ENCODE measurements around the gene CADPS.

- TF ChIP-seq ZBTB21 (CRISPR knock-in tag; IDR thresholded peaks at IDR 0.05; ENCODE audit: borderline replicate concordance) (no peak), ATF1 (CRISPR knock-in tag; IDR thresholded peaks at IDR 0.05) (no peak), ZNF263 (CRISPR knock-in tag; IDR thresholded peaks at IDR 0.05; ENCODE audit: low read depth) (no peak)
- TF ChIP-seq, protein P1, sequence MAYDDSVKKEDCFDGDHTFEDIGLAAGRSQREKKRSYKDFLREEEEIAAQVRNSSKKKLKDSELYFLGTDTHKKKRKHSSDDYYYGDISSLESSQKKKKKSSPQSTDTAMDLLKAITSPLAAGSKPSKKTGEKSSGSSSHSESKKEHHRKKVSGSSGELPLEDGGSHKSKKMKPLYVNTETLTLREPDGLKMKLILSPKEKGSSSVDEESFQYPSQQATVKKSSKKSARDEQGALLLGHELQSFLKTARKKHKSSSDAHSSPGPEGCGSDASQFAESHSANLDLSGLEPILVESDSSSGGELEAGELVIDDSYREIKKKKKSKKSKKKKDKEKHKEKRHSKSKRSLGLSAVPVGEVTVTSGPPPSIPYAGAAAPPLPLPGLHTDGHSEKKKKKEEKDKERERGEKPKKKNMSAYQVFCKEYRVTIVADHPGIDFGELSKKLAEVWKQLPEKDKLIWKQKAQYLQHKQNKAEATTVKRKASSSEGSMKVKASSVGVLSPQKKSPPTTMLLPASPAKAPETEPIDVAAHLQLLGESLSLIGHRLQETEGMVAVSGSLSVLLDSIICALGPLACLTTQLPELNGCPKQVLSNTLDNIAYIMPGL (CRISPR knock-in tag; IDR thresholded peaks at IDR 0.05), result no peak
- TF ChIP-seq, protein P2, sequence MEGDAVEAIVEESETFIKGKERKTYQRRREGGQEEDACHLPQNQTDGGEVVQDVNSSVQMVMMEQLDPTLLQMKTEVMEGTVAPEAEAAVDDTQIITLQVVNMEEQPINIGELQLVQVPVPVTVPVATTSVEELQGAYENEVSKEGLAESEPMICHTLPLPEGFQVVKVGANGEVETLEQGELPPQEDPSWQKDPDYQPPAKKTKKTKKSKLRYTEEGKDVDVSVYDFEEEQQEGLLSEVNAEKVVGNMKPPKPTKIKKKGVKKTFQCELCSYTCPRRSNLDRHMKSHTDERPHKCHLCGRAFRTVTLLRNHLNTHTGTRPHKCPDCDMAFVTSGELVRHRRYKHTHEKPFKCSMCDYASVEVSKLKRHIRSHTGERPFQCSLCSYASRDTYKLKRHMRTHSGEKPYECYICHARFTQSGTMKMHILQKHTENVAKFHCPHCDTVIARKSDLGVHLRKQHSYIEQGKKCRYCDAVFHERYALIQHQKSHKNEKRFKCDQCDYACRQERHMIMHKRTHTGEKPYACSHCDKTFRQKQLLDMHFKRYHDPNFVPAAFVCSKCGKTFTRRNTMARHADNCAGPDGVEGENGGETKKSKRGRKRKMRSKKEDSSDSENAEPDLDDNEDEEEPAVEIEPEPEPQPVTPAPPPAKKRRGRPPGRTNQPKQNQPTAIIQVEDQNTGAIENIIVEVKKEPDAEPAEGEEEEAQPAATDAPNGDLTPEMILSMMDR (IDR thresholded peaks at IDR 0.05), result no peak
- TF ChIP-seq, protein P3, sequence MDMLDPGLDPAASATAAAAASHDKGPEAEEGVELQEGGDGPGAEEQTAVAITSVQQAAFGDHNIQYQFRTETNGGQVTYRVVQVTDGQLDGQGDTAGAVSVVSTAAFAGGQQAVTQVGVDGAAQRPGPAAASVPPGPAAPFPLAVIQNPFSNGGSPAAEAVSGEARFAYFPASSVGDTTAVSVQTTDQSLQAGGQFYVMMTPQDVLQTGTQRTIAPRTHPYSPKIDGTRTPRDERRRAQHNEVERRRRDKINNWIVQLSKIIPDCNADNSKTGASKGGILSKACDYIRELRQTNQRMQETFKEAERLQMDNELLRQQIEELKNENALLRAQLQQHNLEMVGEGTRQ (CRISPR knock-in tag; IDR thresholded peaks at IDR 0.05), result no peak
These were observed 420.3 kb downstream of the CADPS start for GRCh38 chr3:62454916-62455315.
